HuH-7 (cell line): ENCODE results near the gene MAP3K21.
A peak's percentile ranks its signal among the peaks of the same experiment; 100 is the strongest.

Experiments
- DNase-seq: peaks from one replicate; pipeline ENCODE4 v3.0.0; 2011; ENCODE audit warnings: low spot score

MAP3K21 gene

DNA sequence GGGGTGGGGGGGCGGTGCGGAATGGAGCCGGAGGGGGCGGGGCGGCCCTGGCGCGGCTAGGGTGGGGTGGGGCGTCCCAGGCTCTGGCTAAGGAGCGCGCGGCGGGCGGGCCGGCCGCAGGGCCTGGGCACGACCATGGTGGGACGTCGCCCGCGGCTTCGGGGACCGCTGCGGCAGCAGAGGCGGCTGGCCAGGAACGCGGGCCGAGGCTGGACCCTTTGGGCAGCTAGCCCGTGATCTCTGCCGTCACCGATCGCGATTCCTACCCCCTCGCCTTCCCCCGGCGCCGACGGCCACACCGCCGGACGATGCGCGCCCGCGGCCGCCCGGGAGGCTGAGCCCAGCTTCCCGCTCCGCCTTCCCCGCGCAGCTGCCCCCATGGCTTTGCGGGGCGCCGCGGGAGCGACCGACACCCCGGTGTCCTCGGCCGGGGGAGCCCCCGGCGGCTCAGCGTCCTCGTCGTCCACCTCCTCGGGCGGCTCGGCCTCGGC, at the start of gene MAP3K21:
Gene MAP3K21 (plus strand): TSS at position 74 of the 491 bp plus-strand sequence. CDS start 305 bp downstream, at position 379.
- DNase-seq = no peak

DNA sequence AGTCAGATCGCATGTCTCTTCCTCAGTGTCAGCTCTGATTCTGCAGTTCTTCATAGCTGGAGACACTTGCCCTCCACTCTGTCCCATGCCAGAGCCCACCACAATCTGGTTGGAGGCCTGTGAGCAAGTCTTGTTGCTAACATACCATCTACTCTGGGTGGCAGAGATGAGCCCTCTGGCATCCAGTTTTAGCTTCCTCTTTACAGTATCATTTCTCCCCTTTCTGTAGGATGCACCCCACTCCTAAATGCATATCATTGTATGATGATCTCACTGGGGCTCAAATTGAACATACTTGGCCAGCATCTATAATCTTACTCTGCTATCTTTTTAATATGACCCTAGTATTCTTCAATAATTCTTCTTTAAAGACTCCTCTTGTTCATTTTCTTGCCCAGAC, 48.9 kb upstream of the MAP3K21 start:
- no peak for DNase-seq

DNA sequence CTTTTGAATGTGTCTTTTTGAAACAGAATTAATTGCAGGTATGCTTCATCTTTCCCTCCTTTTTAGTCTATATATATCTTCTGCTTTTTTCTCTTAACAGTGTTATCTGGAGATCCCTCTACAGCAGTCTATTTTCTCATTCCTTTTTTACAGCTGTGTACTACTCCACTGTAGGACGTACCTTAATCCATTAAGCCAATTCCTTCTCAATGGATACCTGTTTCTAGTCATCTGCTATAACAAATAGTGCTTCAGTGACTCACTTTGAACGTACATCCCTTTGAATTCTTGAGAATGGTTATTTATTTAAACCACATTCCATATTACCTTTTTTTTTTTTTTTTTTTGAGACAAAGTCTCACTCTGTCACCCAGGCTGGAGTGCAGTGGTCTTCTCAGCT, 47.6 kb upstream of the MAP3K21 start:
- DNase-seq = no peak

DNA sequence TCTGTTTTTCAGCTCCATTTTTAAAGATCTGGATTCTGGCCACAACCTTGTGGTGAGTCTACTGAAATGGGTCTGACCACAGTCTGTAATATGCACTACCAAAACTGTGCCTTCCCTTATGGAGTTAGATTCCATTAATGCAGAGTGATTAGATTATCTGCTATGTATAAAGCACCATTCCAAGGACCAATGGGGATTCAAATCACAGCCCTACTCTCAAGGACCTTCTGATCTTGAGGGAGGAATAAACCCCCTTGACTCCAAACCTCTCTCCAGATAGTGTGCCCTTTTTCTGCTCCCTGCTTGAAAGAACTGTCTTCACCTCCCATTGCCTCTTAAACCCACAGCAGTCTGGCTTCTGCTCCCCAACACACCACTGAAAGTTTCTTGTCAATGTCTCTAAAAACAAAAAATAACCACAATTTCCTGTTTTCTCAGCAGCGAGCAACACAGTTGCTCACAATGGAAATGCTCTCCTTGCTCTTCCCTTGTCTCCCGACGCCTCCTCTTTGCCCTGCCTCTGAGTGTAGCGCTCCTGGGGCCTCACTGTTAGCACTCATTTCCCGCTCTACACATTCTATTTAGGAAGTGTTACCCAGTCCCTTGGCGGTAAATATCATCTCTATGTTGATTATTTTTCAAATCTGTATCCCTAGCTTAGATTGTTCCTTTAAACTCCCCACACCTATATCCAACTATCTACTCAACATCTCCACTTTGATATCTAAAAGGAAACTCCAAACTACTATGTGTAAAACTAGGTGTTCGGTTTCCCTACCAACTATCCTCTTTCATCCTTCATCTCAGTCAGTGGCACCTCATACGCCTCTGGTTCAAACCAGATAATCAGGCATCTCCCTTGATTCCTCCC, 45.6 kb upstream of the MAP3K21 start:
- no peak for DNase-seq

DNA sequence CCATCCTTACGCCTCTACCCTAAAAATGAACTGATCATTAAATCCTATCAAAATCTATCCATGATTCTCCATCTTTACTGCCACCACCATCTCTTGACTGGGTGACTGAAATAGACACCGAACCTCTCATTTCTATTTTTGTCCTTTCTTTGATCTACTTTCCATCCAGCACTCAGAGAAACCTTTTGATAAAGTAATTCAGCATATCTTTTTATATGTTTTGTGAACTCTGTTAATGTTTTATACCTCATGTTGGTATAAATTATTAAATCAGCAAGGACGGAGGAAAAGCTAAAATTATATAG, 45.0 kb upstream of the MAP3K21 start:
- DNase-seq = no peak

DNA sequence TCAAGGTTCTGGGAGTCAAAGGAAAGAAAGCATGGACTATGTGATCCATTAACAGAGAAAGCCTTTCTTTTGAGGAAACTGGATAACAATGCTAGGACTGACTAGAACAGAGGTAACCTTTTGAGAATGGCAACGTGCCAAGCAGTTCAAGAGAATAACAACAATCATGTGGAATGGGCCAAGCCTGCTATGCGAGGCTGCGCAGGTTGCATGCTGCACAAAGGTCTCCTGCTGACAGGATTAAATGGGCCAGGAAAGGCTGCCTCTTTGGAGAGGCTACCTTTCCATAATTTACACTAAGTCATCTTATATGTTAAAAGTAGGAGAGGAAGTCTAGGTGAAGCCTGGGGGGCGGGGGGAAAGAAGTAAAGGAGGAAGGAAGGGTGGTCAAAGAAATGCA, 37.8 kb upstream of the MAP3K21 start:
- DNase-seq = no peak

DNA sequence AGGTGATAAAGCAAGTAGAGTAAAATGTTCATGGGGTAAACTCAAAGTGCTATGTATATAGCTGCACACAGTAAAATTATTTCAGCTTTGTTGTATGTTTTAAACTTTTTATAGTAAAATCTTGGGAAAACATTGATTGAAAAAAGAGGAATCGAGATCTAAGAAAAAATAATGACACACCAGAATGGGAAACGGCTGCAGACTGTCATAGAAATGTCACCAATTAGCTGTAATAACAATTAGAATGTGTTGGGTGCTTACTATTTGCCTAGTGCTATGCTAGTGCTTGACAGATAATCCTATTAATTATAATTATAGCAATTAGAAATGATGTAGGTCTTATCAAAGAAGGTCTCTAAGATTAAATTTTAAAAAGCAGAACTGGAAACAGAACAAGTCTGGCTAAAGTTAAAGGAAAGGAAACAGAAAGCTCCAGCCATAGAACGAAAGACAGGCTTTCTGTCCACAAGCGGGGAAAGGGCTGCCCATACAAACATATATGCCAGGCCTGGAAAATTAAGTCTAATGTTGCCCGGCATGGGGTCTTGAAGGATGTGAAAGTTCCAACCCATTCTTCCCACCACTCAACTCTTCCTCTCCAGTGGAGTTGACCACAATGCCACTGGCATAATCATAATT, 37.0 kb upstream of the MAP3K21 start:
- no peak for DNase-seq

DNA sequence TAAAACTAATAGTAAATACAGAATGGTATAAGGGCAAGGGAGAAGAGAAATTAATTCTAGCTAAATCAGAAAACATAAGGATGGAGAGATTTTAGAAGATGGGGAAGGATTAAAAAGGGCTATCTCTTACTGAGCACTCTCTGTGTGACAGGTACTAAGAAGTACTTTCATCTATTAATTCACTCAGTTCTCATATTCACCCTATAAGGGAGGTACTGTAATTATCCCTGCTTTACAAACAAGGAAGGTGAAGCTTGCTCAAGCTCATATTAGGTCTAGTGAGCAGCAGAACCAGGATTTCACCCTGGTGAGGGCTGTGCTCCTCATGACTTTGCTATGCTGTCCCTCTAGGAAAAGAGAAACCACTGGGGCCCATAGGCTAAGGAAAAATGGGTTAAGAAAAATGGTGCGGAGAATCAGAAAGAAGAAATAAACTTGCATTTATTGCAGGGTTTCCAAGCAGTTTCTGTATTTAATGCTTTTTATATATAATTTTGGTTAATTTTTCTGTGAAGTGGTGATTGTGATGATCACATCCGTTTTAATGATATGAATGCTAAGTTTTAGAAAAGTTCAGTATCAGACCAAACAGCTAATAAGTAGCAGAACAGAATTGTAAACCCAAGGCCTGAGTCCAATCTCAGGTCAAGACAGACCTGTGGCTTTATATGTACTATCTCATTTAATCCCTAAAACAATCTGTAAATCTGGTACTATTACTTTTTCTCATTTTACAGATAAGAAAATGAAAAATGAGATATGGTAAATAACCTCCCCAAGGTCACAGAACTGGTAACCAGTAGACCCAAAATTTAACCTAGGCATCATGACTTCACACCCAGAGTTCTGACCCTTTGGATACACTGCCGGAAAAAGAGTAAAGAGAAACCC, 33.7 kb upstream of the MAP3K21 start:
- DNase-seq = no peak

DNA sequence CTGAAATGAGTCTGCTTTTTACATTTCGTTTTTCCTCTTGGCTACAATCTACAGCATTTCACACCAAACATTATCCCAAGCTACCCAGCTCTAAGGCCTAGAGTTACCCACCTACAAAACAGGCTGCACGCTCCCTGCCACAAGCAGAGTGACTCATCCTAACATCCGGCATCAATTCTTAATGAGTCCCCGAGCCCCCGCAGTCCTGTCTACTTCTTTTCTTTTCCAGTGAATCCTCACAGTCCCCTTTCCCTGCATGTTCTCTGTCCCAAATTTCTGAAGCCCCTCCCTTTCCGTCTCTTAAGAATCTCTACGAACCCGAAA, 32.6 kb upstream of the MAP3K21 start:
- DNase-seq = no peak

DNA sequence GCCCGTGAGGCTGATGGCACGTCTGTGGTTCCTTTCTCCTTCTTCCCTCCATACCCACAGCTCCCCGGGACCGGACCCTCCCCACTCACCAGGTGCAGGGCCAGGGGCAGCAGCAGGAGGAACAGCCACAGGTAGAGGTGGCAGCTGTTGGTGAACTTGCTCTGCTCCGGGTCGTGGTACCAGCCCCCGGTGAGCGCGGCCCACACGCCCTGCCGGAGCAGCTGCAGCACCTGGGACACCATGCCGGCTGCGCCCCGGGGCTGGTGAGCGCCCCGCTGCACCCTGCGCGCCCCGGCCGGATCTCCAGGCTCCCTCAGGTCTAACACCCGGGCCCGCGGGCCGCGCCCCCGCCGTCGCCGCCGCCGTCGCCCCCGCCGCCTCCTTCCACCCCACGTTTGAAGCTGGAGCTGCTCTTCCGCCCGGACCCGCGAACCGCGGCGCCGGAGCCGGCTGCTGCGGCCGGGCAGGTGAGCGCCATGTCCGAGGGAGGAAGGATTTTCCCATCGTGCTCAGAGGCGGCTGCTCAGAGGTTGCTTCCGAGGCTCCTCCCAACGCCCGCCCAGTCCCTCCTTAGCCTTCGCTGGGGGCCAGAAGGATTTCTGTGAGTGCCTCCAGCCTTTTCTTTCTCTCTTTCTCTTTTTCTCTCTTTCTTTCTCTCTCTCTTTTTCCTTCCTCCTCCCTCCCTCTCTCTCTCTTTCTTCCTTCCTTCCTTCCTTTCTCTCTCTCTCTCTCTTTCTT, 32.1 kb upstream of the MAP3K21 start, which contains the start of gene PCNX2:
Gene PCNX2 (minus strand): TSS at position 489 of the 738 bp plus-strand sequence. CDS start 247 bp downstream, at position 242.
- DNase-seq = peak; percentile 59

DNA sequence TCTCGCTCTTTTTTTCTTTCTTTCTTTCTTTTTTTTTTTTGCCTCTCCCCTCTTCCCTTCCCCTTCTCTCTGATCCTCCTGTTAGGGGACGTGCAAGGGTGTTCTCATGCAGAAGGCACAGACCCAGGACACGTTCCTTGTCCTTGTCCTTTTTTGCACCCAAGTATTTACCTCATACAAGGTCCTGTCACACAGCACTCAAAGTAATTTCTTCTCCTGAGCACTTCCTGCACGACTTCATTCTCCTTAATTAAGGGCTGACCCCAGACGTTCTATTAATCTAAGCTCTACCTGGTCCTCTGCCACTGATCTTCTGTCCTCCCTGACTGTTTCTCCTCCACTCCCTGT, 31.6 kb upstream of the MAP3K21 start:
- no peak for DNase-seq

DNA sequence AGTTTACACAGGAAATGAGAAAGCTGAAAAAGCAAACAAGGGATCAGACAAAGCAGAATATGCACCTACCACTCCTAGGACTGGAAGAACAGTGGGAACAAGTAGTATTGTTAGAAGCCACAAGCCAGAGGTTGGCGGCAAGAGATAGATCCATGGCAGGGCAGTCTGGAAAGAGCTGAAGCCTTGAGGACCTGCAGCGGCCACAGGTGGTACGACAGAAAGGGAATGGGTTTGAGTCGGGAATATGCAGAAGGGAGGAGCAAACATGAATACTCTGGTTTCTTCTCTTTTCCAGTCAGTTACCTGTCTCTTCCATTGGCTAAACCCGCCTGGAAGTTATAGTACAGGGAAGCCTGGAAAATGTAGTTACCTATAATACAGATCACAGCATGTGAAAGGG, 28.1 kb upstream of the MAP3K21 start:
- no peak for DNase-seq

DNA sequence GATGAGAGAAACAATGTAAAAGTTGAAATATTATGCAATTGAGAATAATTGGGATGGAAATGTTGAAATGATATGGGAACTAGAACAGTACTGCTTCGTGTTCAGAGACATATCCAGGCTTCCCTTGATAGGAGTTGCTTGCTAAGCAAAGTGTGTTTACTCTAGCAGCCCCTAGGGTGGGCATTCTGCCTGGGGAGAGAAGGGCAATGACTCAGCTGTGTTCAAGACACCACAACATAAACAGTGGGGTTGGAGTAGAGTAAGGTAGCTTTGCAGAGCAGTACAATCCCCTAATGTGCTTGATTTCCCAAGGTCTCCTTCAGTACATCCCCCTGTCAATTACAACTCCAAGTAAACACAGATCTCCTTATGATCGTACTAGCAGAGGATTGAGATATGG, 27.2 kb upstream of the MAP3K21 start:
- DNase-seq = no peak

DNA sequence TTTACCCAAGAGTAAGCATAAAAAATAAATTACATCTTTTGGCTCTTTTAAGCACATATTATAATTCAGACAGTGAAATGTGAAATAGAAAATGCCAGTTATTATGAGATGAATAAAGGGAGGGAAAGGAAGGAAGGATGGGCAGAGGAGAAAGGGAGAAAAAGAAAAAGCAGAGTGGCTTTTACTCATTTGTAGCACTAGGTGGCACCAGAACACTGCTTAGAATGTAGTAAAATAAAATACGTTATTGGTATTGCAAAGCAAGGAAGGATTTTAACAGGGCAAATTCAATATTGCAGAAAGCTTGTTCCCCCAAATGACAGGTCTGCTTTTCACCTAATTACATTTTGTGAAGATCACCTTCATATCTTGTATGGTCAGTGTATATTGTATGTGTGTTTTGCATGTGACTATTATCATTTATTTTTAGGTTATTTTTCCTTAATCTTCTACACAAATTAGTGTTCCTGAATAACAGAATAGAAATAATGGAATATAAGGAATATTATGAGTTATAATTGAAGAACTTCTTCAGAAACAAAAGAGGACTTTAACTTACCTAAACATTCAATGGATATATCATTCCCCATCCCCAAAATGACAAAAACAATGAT, 22.9 kb upstream of the MAP3K21 start:
- no peak for DNase-seq

DNA sequence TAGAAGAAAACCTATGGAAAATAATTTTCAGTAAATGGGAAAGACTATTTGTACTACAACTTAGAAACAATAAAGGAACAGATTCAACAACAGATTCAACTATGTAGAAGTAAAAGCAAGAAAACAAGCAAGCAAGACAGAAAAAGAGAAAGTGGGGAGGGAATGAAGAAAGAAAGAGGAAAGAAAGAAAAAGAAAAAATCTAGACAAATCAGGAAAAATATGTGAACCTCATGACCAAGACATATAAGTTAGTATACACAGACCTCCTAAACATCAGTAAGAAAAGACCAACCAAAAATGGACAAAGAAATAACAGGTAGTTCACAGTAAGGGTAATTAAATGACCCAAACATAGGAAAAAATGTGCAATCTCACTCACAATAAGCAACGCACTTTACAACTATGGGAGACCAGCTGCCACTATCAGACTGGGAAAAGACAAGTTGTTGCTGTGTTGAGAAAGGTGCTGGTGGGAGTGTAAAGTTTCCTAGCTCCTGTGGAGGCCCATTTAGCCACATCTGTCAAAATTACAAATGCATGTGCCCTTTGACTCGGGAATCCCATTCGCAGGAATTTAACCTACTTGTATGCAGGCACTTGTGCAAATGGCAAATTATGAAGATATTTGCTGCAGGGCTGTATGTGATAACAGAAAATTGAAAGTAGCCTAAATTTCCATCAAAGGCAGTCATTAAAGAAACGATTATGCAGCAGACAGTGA, 13.9 kb upstream of the MAP3K21 start:
- DNase-seq = no peak

DNA sequence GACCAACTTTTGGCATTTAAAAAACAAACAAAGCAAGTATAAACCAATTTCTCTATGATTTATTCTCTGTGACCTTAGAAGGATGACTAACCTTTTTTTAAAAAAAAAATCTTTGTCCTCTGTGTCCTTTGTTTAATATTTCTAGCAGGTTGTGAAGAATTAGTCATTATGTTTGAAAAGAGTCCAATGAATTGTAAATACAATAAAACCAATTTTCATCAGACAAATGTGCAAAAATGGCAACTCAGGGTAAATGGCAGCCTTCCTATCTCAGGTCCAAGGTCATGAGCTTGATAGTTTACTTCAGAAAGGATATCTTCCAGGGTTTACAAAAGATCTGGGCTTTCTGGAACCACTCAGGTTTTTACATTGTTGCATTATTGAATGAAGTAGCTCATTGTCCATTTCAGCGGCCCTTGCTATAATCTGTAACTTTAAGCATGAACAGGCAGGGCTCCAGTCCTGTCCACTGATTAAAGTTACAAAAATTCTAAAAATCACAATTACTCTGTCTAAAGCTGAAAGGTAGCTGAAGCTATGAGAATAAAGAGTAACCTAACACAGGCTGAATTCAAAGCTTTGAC, 11.7 kb upstream of the MAP3K21 start:
- no peak for DNase-seq

DNA sequence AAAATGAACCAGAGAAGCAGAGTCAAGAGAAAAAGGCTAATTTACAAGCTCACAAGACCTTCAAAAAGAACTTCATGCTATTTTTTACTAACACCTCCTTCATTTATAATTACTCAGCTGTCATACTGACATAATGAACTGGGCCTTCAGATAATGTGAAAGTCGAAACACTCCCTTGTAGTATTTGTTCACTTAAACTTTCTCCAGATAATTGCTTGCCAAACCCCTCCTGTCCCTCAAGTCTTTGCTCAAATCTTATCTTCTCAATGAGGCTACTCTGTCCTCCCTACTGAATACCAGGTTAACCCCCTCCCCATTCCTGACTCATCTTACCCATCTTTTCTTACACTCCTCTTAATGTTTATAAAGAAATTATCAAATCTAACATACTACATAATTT, 11.1 kb upstream of the MAP3K21 start:
- DNase-seq = no peak

DNA sequence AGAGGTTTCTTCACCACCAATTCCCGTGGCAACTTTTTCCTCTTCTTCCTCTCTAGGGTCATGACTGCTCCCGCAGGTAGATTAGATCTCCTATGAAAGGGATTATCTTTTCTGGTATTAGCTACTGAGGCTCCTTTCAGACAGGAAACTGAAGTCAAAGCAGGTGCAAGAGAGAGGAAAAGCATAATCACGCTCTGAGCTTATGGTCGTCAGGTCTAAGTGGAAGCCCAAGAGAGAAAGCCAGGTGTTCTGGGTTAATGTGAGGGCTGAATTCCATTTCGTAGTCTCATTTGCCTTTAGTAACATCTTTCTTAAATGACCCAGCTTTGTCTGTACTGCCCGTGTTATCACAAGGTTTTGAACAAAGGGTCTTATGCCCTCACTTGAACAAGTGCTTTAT, 8.3 kb upstream of the MAP3K21 start:
- DNase-seq = no peak

DNA sequence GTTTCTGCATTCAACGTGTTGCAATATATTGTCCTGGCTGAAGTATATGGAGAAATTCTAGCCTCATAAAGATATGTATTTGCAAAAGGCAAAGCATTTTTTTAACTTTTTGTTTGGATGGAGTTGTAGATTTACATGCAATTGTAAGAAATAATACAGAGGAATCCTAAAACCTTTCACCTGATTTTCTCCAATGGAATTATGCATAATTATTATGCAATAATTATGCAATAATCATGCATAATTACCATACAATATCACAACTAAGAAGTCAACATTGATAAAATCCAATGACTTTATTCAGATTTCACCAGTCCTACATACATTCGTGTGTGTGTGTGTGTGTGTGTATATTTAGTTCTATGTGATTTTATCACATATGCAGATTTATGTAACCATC, 7.5 kb upstream of the MAP3K21 start:
- DNase-seq = no peak

DNA sequence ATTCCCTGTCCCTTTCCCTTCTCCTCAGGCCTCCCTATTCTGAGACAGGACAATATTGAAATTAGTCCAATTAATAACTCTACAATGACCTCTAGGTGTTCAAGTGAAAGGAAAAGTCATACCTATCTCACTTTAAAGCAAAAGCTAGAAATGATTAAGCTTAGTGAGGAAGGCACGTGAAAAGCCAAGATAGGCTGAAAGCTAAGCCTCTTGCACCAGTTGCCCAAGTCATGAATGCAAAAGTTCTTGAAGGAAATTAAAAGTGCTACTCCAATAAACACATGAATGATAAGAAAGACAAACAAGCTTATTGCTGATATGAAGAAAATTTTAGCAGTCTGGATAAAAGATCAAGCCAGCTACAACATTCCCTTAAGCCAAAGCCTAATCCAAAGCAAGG, 3.8 kb upstream of the MAP3K21 start:
- no peak for DNase-seq

DNA sequence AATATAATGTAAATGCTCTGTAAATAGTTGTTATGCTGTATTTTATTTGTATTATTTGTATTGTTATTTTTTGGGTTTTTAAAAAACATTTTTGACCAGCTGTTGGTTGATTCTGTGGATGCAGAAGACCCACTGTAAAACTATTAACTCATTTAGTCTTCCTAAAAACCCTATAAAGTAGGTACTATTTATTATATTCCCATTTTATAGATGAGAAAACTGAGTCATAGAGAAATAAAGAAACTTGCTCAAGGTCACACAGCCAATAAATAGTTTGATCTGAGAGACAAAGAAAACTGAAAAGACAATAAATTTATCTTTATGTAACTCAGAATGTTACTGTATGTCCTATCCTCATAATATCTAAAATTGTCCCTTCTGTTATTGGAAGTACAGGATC, 1.2 kb upstream of the MAP3K21 start:
- no peak for DNase-seq
